Gastrocnemius medialis (tissue), 4 donors: ENCODE measurements around the gene THEM5. TPM values are rescaled to one million over a fixed set of nuclear protein-coding genes. Genes with fewer than 3 reads are reported as not detected.
"Not testable (repeated sequence)": the region's sequence is repeated elsewhere in the genome, so short reads cannot be mapped to it uniquely, and the experiment has no call there.

Source experiments
- ATAC-seq, 2 donors: fragments of 150-250 bp; one replicate each; pipeline ENCODE4 v1.9.1; 2016
- DNase-seq, 2 donors: peaks; one replicate each; pipeline ENCODE4 v3.0.0-alpha.2; 2019
- H3K27ac ChIP-seq, 4 donors: fragments of 200-600 bp; sonication (generic); 1 replicate in 1 of 4; 2 replicates in 3 of 4; pipeline ENCODE4 v1.5.1; 2016 to 2018; ENCODE audit warnings: mild to moderate bottlenecking in 2 of 4, moderate library complexity in 1 of 4
- H3K27me3 ChIP-seq, 3 donors: fragments of 200-600 bp; sonication (generic) in 2 of 3; 1 replicate in 1 of 3; 2 replicates in 2 of 3; pipeline versions ENCODE4 v1.5.1 to v1.6.0; 2016 to 2019; ENCODE audit warnings: mild to moderate bottlenecking in 1 of 3, moderate library complexity in 1 of 3
- H3K36me3 ChIP-seq, 2 donors: fragments of 200-600 bp; sonication (generic) in 1 of 2; one replicate each; pipeline ENCODE4 v1.5.1; 2017 to 2018
- H3K4me1 ChIP-seq, 2 donors: fragments of 200-600 bp; sonication (generic) in 1 of 2; one replicate each; pipeline ENCODE4 v1.5.1; 2016 to 2017; ENCODE audit warnings: mild to moderate bottlenecking in 2 of 2
- H3K4me3 ChIP-seq, 4 donors: fragments of 200-600 bp; sonication (generic) in 3 of 4; 1 replicate in 1 of 4; 2 replicates in 3 of 4; pipeline ENCODE4 v1.5.1; 2016 to 2019; ENCODE audit warnings: mild to moderate bottlenecking in 2 of 4
- H3K9me3 ChIP-seq, 3 donors: fragments of 200-600 bp; sonication (generic) in 2 of 3; 1 replicate in 1 of 3; 2 replicates in 2 of 3; pipeline ENCODE4 v1.5.1; 2016 to 2019
- POLR2A ChIP-seq, 2 donors: fragments of 450-650 bp; IDR thresholded peaks; one replicate each; pipeline ENCODE4 v1.6.1; 2017; ENCODE audit warnings: antibody characterized with exemption in 2 of 2, mild to moderate bottlenecking in 2 of 2, moderate library complexity in 2 of 2
- in situ Hi-C, 4 donors: fragments of 200-750 bp; cut with MboI; loops; one replicate each; pipeline versions ENCODE4 v1.15.0 to v1.8.0; 2017; ENCODE audit warnings: low sequenced_read_pairs in 4 of 4
- intact Hi-C: fragments of 100-400 bp; cut with DNase I; formaldehyde crosslinking; loops from one replicate; pipeline ENCODE4 v1.15.1; 2023; ENCODE audit warnings: low total_unique reads
- total RNA-seq, 4 donors: library from RNA; depleted of rRNA; stranded (reverse); fragments of >200 nt; gene quantifications; one replicate each; pipeline versions ENCODE4 v1.1.0 to v1.2.3, GENCODE V29; 2016
- TF ChIP-seq, protein P1 (sequence below), 5 experiments: fragments of 450-650 bp in 3 of 5; fragments of 200-600 bp in 2 of 5; sonication (generic) in 2 of 5; IDR thresholded peaks in 4 of 5; conservative IDR thresholded peaks in 1 of 5; 1 replicate in 4 of 5; 2 replicates in 1 of 5; pipeline ENCODE4 v1.5.1; 2016 to 2019; ENCODE audit warnings: antibody characterized with exemption in 5 of 5, mild to moderate bottlenecking in 3 of 5, moderate library complexity in 3 of 5

THEM5 gene
- total RNA-seq, 4 donors from 2014 or later = not detected

DNA sequence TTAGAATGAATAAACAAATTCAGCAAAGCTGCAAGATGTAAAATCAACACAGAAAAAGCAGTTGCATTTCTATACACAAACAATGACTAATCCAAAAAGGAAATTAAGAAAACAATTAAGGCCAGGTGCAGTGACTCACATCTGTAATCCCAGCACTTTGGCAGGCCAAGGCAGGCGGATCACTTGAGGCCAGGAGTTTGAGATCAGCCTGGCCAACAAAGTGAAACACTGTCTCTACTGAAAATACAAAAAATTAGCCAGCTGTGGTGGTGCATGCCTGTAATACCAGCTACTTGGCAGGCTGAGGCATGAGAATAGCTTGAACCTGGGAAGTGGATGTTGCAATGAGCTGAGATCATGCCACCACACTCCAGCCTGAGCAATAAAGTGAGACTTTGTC is 33.5 kb upstream of the THEM5 start:
- Histone ChIP-seq H3K4me3 (no peak overlapping the region), H3K27me3 (no peaks in the 10 kb centered on the region), H3K9me3 (no peaks in the 10 kb centered on the region), H3K36me3 (peaks cover 0 to 44% of the 10 kb centered on the region in 2 donors), H3K4me1 (no peaks in the 10 kb centered on the region), H3K27ac (no peak overlapping the region)
- ATAC-seq (peak in 1 of 2 donors; percentile 30), DNase-seq (no peak)
- intact Hi-C loops = no loop called here
- TF ChIP-seq, protein P1, sequence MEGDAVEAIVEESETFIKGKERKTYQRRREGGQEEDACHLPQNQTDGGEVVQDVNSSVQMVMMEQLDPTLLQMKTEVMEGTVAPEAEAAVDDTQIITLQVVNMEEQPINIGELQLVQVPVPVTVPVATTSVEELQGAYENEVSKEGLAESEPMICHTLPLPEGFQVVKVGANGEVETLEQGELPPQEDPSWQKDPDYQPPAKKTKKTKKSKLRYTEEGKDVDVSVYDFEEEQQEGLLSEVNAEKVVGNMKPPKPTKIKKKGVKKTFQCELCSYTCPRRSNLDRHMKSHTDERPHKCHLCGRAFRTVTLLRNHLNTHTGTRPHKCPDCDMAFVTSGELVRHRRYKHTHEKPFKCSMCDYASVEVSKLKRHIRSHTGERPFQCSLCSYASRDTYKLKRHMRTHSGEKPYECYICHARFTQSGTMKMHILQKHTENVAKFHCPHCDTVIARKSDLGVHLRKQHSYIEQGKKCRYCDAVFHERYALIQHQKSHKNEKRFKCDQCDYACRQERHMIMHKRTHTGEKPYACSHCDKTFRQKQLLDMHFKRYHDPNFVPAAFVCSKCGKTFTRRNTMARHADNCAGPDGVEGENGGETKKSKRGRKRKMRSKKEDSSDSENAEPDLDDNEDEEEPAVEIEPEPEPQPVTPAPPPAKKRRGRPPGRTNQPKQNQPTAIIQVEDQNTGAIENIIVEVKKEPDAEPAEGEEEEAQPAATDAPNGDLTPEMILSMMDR (IDR thresholded peaks at IDR 0.05 in 4 of 5, conservative IDR thresholded peaks at IDR 0.05 in 1 of 5) = no peak
- TF ChIP-seq POLR2A (IDR thresholded peaks at IDR 0.05) = no peak
- in situ Hi-C loops = no loop called here

DNA sequence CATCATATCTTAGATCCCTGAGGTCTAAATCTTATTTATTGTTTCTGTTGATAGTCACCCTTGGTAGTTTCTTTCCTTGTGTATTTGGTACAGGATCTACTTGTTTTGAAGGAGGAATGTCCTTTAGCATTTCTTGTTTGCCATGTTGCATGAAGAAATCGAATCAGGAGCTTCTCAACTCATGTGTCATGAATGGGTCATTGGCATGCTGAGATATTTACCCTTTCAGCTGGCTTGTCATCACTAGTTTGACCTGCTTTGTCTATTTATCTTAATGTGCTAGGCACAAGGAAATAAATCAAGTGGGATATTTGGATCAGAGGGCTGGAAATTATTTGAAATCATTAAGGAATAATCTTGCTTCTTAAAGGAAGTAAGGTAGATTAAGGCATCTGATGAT is 32.0 kb upstream of the THEM5 start:
- in situ Hi-C loops = no loop called here

GRCh38 chr1:151884879-151885278 is 31.4 kb upstream of the THEM5 start:
- in situ Hi-C loops, ATAC-seq, H3K4me1 ChIP-seq, H3K27ac ChIP-seq, H3K4me3 ChIP-seq, intact Hi-C loops, H3K9me3 ChIP-seq, DNase-seq, H3K27me3 ChIP-seq: not testable (repeated sequence)
- peaks cover 0 to 32% of the 10 kb centered on the region in 2 donors for H3K36me3 ChIP-seq

More for the DNA sequence above, 32.0 kb upstream of the THEM5 start:
- Histone ChIP-seq H3K4me3 (no peak overlapping the region), H3K4me1 (no peaks in the 10 kb centered on the region), H3K27me3 (no peaks in the 10 kb centered on the region), H3K9me3 (no peaks in the 10 kb centered on the region), H3K36me3 (peaks cover 0 to 38% of the 10 kb centered on the region in 2 donors), H3K27ac (no peak overlapping the region)
- ATAC-seq (no peak), DNase-seq (no peak)
- intact Hi-C loops = no loop called here
- TF ChIP-seq, protein P1 (IDR thresholded peaks at IDR 0.05 in 4 of 5, conservative IDR thresholded peaks at IDR 0.05 in 1 of 5) = no peak
- TF ChIP-seq POLR2A (IDR thresholded peaks at IDR 0.05) = no peak

DNA sequence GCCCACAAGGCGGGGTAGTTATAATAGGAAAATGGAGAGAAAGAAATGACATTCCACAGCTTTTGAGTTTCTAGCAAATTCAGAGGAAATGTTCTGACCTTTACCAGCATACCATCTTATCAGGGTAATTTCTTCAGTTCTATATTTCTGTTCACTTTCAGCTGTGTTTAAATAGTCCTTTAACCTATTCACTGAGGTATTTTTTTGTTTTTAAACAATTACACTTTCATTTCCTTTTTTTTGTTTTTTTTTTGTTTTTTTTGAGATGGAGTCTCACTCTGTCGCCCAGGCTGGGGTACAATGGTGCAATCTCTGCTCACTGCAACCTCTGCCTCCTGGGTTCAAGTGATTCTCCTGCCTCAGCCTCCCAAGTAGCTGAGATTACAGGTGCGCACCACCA is 30.9 kb upstream of the THEM5 start:
- ATAC-seq, H3K4me1 ChIP-seq, H3K27me3 ChIP-seq, H3K4me3 ChIP-seq, in situ Hi-C loops, H3K9me3 ChIP-seq, H3K27ac ChIP-seq, intact Hi-C loops, DNase-seq: not testable (repeated sequence)
- H3K36me3 ChIP-seq = peaks cover 0 to 32% of the 10 kb centered on the region in 2 donors

GRCh38 chr1:151883898-151884297 is 30.4 kb upstream of the THEM5 start:
- in situ Hi-C loops, DNase-seq, ATAC-seq, H3K27ac ChIP-seq, intact Hi-C loops, H3K9me3 ChIP-seq, H3K27me3 ChIP-seq, H3K4me3 ChIP-seq, H3K4me1 ChIP-seq: not testable (repeated sequence)
- peaks cover 0 to 28% of the 10 kb centered on the region in 2 donors for H3K36me3 ChIP-seq

DNA sequence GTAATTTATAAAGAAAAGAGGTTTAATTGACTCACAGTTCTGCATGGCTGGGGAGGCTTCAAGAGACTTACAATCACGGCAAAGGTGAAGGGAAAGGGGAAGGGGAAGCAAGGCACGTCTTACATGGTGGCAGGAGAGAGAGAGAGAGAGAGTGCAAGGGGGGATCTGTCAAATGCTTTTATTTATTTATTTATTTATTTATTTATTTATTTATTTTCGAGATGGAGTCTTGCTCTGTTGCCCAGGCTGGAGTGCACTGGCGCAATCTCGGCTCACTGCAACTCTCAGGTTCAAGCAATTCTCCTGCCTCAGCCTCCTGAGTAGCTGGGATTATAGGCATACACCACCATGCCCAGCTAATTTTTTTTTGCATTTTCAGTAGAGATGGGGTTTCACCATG is 29.4 kb upstream of the THEM5 start:
- in situ Hi-C loops, H3K4me3 ChIP-seq, H3K4me1 ChIP-seq, H3K9me3 ChIP-seq, DNase-seq, H3K27me3 ChIP-seq, H3K27ac ChIP-seq, ATAC-seq, intact Hi-C loops: not testable (repeated sequence)
- peaks cover 0 to 18% of the 10 kb centered on the region in 2 donors for H3K36me3 ChIP-seq

GRCh38 chr1:151882466-151882865 is 29.0 kb upstream of the THEM5 start:
- Histone ChIP-seq H3K4me3 (no peak overlapping the region), H3K4me1 (no peaks in the 10 kb centered on the region), H3K9me3 (no peaks in the 10 kb centered on the region), H3K36me3 (peaks cover 0 to 14% of the 10 kb centered on the region in 2 donors), H3K27ac (no peak overlapping the region), H3K27me3 (no peaks in the 10 kb centered on the region)
- in situ Hi-C loops = no loop called here
- TF ChIP-seq, protein P1 (IDR thresholded peaks at IDR 0.05 in 4 of 5, conservative IDR thresholded peaks at IDR 0.05 in 1 of 5) = no peak
- no peak for TF ChIP-seq POLR2A (IDR thresholded peaks at IDR 0.05)
- DNase-seq (no peak), ATAC-seq (no peak)
- intact Hi-C loops = no loop called here
